ENCODE measurements around the gene S100P.

Gene S100P

GRCh38 chr4:6702761-6703160 is 9.1 kb downstream of the S100P start:
- no peaks in the 10 kb centered on the region for H3K27me3 ChIP-seq (ENCODE audit: control insufficient read depth, insufficient read depth, low read length)

DNA sequence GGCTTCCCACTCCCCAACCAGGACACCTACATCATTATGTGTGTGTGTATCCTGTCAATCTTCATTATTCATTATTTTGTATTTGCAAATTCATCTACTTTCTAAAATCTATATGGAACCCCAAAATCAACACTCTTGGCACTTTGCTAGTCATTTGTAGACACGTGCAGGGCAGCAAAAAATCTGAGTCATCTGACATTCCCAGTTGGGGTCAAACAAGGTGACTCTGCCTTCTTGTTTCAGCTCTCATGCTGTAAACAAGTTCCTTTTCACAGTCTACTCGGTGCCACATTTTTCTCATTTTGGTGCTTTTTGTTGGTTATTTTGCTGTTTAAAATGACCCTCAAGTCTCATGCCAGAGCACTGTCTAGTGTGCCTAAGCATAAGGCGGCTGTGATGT is 10.1 kb downstream of the S100P start:
- no peaks in the 10 kb centered on the region for H3K27me3 ChIP-seq (ENCODE audit: control insufficient read depth, insufficient read depth, low read length)
- peaks cover 22% of the 10 kb centered on the region for H3K4me1 ChIP-seq (ENCODE audit: control insufficient read depth, insufficient read depth, low read length)
- peaks cover 14% of the 10 kb centered on the region for H3K36me3 ChIP-seq (ENCODE audit: insufficient read depth, low read length)
- no peak overlapping the region for H3K4me3 ChIP-seq (ENCODE audit: low read length)
- no peak overlapping the region for H3K9ac ChIP-seq (ENCODE audit: low read depth, low read length)
- H3K9me3 ChIP-seq (replicated peaks; ENCODE audit: low read length): peaks cover 3% of the 10 kb centered on the region
- no peak overlapping the region for H3K4me2 ChIP-seq (ENCODE audit: low read length)

More at GRCh38 chr4:6702761-6703160, 9.1 kb downstream of the S100P start:
- H3K4me1 ChIP-seq (ENCODE audit: control insufficient read depth, insufficient read depth, low read length): peaks cover 12% of the 10 kb centered on the region
- H3K9ac ChIP-seq (ENCODE audit: low read depth, low read length): no peak overlapping the region
- peaks cover 10% of the 10 kb centered on the region for H3K36me3 ChIP-seq (ENCODE audit: insufficient read depth, low read length)
- no peak overlapping the region for H3K4me3 ChIP-seq (ENCODE audit: low read length)
- H3K9me3 ChIP-seq (replicated peaks; ENCODE audit: low read length): peaks cover 3% of the 10 kb centered on the region
- H3K4me2 ChIP-seq (ENCODE audit: low read length): no peak overlapping the region

DNA sequence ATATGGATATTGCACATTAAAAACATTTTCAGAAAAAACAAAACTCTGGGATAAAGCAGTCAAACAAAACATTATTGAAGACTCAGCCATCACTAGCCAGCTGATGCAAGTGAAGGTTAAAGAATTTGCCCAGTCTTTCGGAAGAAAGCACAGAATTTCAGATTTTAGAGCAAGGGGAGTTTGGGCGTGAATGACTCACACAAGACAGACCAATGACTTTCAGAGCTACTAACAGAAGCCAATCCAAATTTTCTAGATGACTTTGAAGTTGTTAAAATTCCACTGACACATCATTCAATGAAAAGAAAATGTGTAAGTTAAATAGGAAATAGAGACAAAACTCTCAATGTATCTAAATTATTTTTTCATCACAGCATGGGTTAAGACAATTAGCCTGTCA is 12.0 kb downstream of the S100P start:
- Histone ChIP-seq H3K27me3 (ENCODE audit: control insufficient read depth, insufficient read depth, low read length) (no peaks in the 10 kb centered on the region), H3K4me3 (ENCODE audit: low read length) (no peak overlapping the region), H3K4me2 (ENCODE audit: low read length) (no peak overlapping the region), H3K4me1 (ENCODE audit: control insufficient read depth, insufficient read depth, low read length) (peaks cover 25% of the 10 kb centered on the region), H3K9me3 (replicated peaks; ENCODE audit: low read length) (peaks cover 3% of the 10 kb centered on the region), H3K36me3 (ENCODE audit: insufficient read depth, low read length) (peaks cover 14% of the 10 kb centered on the region), H3K9ac (ENCODE audit: low read depth, low read length) (no peak overlapping the region)

GRCh38 chr4:6706173-6706572 is 12.5 kb downstream of the S100P start:
- peaks cover 3% of the 10 kb centered on the region for H3K9me3 ChIP-seq (replicated peaks; ENCODE audit: low read length)
- no peak overlapping the region for H3K9ac ChIP-seq (ENCODE audit: low read depth, low read length)
- H3K4me3 ChIP-seq (ENCODE audit: low read length): no peak overlapping the region
- H3K4me2 ChIP-seq (ENCODE audit: low read length): no peak overlapping the region
- peaks cover 14% of the 10 kb centered on the region for H3K36me3 ChIP-seq (ENCODE audit: insufficient read depth, low read length)
- no peaks in the 10 kb centered on the region for H3K27me3 ChIP-seq (ENCODE audit: control insufficient read depth, insufficient read depth, low read length)
- H3K4me1 ChIP-seq (ENCODE audit: control insufficient read depth, insufficient read depth, low read length): peaks cover 25% of the 10 kb centered on the region

DNA sequence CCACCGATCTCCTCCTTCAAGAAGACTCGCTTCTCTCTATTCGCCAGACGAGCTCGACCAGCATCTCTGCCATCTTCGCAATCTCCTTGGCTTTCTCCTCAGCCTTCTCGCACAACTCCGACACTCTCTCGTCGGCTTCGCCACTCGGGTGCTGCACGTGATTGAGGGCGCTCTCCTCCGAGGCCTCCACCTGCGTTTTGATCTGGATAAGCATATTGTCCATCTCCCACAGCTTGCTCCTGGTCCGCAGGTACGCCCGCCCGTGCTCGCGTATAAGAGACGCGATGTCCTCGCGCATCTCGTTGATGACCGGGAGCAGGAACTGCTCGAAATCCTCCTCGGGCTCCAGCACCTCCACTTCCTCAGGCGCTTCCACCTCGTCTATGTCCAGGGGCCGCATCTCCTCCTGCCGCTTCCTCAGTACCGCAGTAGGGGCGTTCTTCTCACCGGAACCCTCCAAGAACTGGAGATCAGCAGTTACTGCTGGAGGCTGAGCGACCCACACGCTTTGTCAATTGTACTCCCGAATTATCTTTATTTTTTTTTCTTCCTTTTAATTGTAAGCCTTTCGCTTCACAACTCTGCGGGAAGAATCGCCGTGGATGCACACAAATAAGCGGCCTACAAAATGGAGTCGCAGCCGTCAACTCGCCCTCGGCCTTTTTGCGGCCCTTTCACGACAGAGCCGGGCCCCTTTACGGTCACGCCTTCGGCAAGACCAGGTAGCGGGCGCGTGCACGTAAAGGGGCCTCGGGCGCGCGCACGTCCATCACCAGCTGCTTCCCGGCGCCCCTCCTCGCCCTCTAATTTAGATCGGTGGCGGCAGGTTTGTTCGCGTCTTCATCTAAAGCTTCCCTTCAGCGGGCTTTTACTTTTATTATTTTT is 15.8 kb downstream of the S100P start, which contains the start of gene MRFAP1L1:
Gene MRFAP1L1 (minus strand): TSS at position 636 of the 885 bp plus-strand sequence. CDS start 236 bp downstream, at position 400.
- peaks cover 12% of the 10 kb centered on the region for H3K36me3 ChIP-seq (ENCODE audit: insufficient read depth, low read length)
- H3K9ac ChIP-seq (ENCODE audit: low read depth, low read length): peak within 1 kb of the TSS; percentile 90
- H3K9me3 ChIP-seq (replicated peaks; ENCODE audit: low read length): no peaks in the 10 kb centered on the region
- H3K4me1 ChIP-seq (ENCODE audit: control insufficient read depth, insufficient read depth, low read length): peaks cover 21% of the 10 kb centered on the region
- H3K27me3 ChIP-seq (ENCODE audit: control insufficient read depth, insufficient read depth, low read length): no peaks in the 10 kb centered on the region
- peak within 1 kb of the TSS; percentile 92 for H3K4me3 ChIP-seq (ENCODE audit: low read length)
- peak within 1 kb of the TSS; percentile 92 for H3K4me2 ChIP-seq (ENCODE audit: low read length)

DNA sequence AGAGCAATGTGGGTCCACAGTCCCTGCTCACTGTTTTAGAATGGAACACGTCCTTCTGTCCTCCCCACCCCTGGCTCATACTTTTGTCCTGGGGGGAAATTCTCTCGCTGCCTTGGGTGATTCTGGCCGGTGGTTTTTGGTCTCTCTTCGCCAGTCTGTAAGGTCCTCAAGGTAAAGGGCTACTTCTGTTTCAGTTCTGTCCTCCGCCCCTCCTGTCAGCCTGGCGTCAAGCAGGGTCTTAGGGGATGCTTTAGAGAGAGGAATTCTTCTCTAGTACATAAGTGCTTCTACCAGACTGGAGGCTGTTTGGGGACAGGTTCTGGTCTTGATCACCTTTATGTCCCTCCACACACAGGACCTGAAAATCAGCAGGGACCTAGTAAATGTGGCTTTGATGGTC is 16.6 kb downstream of the S100P start:
- Histone ChIP-seq H3K4me3 (ENCODE audit: low read length) (peak overlapping the region; percentile 92), H3K9me3 (replicated peaks; ENCODE audit: low read length) (no peaks in the 10 kb centered on the region), H3K27me3 (ENCODE audit: control insufficient read depth, insufficient read depth, low read length) (no peaks in the 10 kb centered on the region), H3K36me3 (ENCODE audit: insufficient read depth, low read length) (peaks cover 12% of the 10 kb centered on the region), H3K9ac (ENCODE audit: low read depth, low read length) (peak overlapping the region; percentile 90), H3K4me1 (ENCODE audit: control insufficient read depth, insufficient read depth, low read length) (peaks cover 21% of the 10 kb centered on the region), H3K4me2 (ENCODE audit: low read length) (peak overlapping the region; percentile 92)

GRCh38 chr4:6710996-6711395 is 17.3 kb downstream of the S100P start:
- H3K27me3 ChIP-seq (ENCODE audit: control insufficient read depth, insufficient read depth, low read length): no peaks in the 10 kb centered on the region
- H3K4me3 ChIP-seq (ENCODE audit: low read length): no peak overlapping the region
- H3K36me3 ChIP-seq (ENCODE audit: insufficient read depth, low read length): peaks cover 12% of the 10 kb centered on the region
- H3K4me2 ChIP-seq (ENCODE audit: low read length): no peak overlapping the region
- peaks cover 25% of the 10 kb centered on the region for H3K4me1 ChIP-seq (ENCODE audit: control insufficient read depth, insufficient read depth, low read length)
- H3K9ac ChIP-seq (ENCODE audit: low read depth, low read length): no peak overlapping the region
- H3K9me3 ChIP-seq (replicated peaks; ENCODE audit: low read length): no peaks in the 10 kb centered on the region

GRCh38 chr4:6714954-6715353 is 21.3 kb downstream of the S100P start:
- Histone ChIP-seq H3K9ac (ENCODE audit: low read depth, low read length) (no peak overlapping the region), H3K9me3 (replicated peaks; ENCODE audit: low read length) (no peaks in the 10 kb centered on the region), H3K4me1 (ENCODE audit: control insufficient read depth, insufficient read depth, low read length) (peaks cover 8% of the 10 kb centered on the region), H3K4me2 (ENCODE audit: low read length) (no peak overlapping the region), H3K27me3 (ENCODE audit: control insufficient read depth, insufficient read depth, low read length) (no peaks in the 10 kb centered on the region), H3K36me3 (ENCODE audit: insufficient read depth, low read length) (no peaks in the 10 kb centered on the region), H3K4me3 (ENCODE audit: low read length) (no peak overlapping the region)

DNA sequence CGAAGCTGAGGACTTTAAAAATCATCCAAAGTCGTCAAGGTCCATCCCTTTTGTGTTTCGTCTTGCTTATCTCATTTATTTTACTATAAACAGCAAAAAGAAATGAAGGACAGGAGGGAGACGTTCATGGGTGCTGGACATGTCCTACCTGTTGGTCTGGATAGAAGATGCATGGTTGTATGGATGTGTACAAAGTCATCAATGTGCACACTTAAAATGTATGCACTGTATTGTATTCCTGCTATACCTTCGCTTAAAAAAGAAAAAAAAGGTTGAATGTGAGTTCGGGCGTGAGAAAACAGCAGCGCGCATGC is 22.0 kb downstream of the S100P start:
- no peaks in the 10 kb centered on the region for H3K36me3 ChIP-seq (ENCODE audit: insufficient read depth, low read length)
- H3K9me3 ChIP-seq (replicated peaks; ENCODE audit: low read length): no peaks in the 10 kb centered on the region
- peaks cover 7% of the 10 kb centered on the region for H3K4me1 ChIP-seq (ENCODE audit: control insufficient read depth, insufficient read depth, low read length)
- peak overlapping the region; percentile 88 for H3K4me2 ChIP-seq (ENCODE audit: low read length)
- no peaks in the 10 kb centered on the region for H3K27me3 ChIP-seq (ENCODE audit: control insufficient read depth, insufficient read depth, low read length)
- peak overlapping the region; percentile 88 for H3K9ac ChIP-seq (ENCODE audit: low read depth, low read length)
- peak overlapping the region; percentile 86 for H3K4me3 ChIP-seq (ENCODE audit: low read length)

DNA sequence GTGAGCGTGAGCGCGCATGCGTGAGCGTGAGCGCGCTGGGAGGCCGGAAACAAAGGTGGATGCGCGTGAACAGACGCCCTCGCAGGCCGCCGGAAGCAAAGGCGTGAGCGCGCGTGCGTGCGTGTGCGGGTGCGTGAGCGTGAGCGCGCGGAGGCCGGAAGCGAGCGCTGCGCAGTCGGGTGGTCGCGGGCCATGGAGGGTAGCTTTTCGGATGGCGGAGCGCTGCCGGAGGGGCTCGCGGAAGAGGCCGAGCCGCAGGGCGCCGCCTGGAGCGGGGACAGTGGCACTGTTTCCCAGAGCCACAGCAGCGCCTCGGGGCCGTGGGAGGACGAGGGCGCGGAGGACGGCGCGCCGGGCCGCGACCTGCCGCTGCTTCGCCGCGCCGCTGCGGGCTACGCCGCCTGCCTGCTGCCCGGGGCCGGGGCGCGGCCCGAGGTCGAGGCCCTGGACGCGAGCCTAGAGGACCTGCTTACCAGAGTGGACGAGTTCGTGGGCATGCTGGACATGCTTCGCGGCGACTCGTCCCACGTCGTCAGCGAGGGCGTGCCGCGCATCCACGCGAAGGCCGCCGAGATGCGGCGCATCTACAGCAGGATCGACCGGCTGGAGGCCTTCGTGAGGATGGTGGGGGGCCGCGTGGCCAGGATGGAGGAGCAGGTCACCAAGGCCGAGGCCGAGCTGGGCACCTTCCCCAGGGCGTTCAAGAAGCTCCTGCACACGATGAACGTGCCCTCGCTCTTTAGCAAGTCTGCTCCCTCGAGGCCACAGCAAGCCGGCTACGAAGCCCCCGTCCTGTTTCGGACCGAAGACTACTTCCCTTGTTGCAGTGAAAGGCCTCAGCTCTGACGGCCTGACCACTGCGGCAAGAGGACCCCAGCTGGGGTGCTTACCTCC is 22.6 kb downstream of the S100P start, which contains the start of gene BLOC1S4:
Gene BLOC1S4 (plus strand): TSS at position 157 of the 894 bp plus-strand sequence. CDS start 36 bp downstream, at position 193.
- H3K27me3 ChIP-seq (ENCODE audit: control insufficient read depth, insufficient read depth, low read length): no peaks in the 10 kb centered on the region
- peaks cover 7% of the 10 kb centered on the region for H3K4me1 ChIP-seq (ENCODE audit: control insufficient read depth, insufficient read depth, low read length)
- H3K36me3 ChIP-seq (ENCODE audit: insufficient read depth, low read length): no peaks in the 10 kb centered on the region
- peak within 1 kb of the TSS; percentile 86 for H3K4me3 ChIP-seq (ENCODE audit: low read length)
- peak within 1 kb of the TSS; percentile 88 for H3K9ac ChIP-seq (ENCODE audit: low read depth, low read length)
- peak within 1 kb of the TSS; percentile 88 for H3K4me2 ChIP-seq (ENCODE audit: low read length)
- H3K9me3 ChIP-seq (replicated peaks; ENCODE audit: low read length): no peaks in the 10 kb centered on the region

DNA sequence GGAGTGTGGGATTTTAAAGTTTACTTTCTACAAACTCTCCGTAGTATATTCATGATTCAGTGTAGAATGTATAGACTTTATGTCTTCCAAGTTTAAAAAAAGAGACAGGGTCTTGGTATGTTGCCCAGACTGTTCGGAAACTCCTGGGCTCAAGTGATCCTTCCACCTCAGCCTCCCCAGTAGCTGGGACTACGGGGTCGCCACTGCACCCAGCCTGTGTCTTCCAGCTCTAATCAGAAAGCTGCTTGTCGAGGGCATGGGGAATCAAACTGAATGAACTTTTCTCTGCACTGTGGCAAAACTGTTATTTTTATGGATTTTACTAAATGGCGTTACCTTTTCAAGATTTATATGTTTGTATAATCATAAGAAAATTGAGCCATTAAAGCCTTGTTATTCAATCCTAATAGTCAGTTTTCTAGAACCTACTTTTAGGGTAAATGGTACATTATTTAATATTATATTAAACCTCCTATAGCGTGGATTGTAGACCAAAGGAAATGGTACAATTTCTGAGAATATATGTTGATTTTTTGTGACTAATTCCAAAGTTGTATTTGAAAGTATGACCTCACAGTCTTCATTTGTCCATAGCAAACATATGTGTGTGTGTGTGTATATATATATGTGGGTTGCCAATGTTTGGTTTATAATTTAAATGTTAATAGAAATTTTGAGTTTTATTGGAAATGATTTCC is 23.4 kb downstream of the S100P start:
- Histone ChIP-seq H3K36me3 (ENCODE audit: insufficient read depth, low read length) (no peaks in the 10 kb centered on the region), H3K9me3 (replicated peaks; ENCODE audit: low read length) (no peaks in the 10 kb centered on the region), H3K4me2 (ENCODE audit: low read length) (peak overlapping the region; percentile 88), H3K9ac (ENCODE audit: low read depth, low read length) (peak overlapping the region; percentile 88), H3K4me1 (ENCODE audit: control insufficient read depth, insufficient read depth, low read length) (peaks cover 7% of the 10 kb centered on the region), H3K27me3 (ENCODE audit: control insufficient read depth, insufficient read depth, low read length) (no peaks in the 10 kb centered on the region), H3K4me3 (ENCODE audit: low read length) (peak overlapping the region; percentile 86)
